CD14-positive monocyte (primary cell): ENCODE measurements around the gene ATP2C2. TPM values are rescaled to one million over a fixed set of nuclear protein-coding genes. Genes with fewer than 3 reads are reported as not detected.

Experiments used
- DNase-seq, 3 donors: peaks; one replicate each; pipeline ENCODE4 v3.0.0-alpha.2; 2011 to 2022
- H2AFZ ChIP-seq: 2 replicates; pipeline ENCODE4 v1.6.0; 2012; ENCODE audit warnings: mild to moderate bottlenecking, low read depth, low read length, inconsistent platforms; ENCODE audit not compliant: insufficient read depth, poor library complexity, severe bottlenecking
- H3K27ac ChIP-seq, 2 donors: 1 replicate in 1 of 2; 2 replicates in 1 of 2; pipeline ENCODE4 v1.5.1; 2012 to 2013; ENCODE audit warnings: low read length in 2 of 2, control low read depth in 1 of 2, inconsistent platforms in 1 of 2, low read depth in 1 of 2, mild to moderate bottlenecking in 1 of 2
- H3K27me3 ChIP-seq, 2 donors: one replicate each; pipeline versions ENCODE4 v1.6.0 to v1.6.1; 2011 to 2013; ENCODE audit warnings: low read length in 2 of 2; ENCODE audit not compliant: control insufficient read depth in 2 of 2, insufficient read depth in 2 of 2
- H3K36me3 ChIP-seq, 2 donors: replicated peaks in 1 of 2; 1 replicate in 1 of 2; 2 replicates in 1 of 2; pipeline versions ENCODE4 v1.5.1 to v1.6.1; 2012 to 2013; ENCODE audit warnings: low read length in 2 of 2, control low read depth in 1 of 2, inconsistent platforms in 1 of 2, mild to moderate bottlenecking in 1 of 2; ENCODE audit not compliant: insufficient read depth in 2 of 2, control insufficient read depth in 1 of 2
- H3K4me1 ChIP-seq, 2 donors: 1 replicate in 1 of 2; 2 replicates in 1 of 2; pipeline versions ENCODE4 v1.5.1 to v1.6.1; 2012 to 2013; ENCODE audit warnings: low read length in 2 of 2, control low read depth in 1 of 2, inconsistent platforms in 1 of 2, mild to moderate bottlenecking in 1 of 2, moderate library complexity in 1 of 2; ENCODE audit not compliant: insufficient read depth in 2 of 2, control insufficient read depth in 1 of 2
- H3K4me2 ChIP-seq: replicated peaks from 2 replicates; pipeline ENCODE3; 2012; ENCODE audit warnings: low read length, moderate library complexity, mild to moderate bottlenecking; ENCODE audit not compliant: poor library complexity, severe bottlenecking; ENCODE audit errors: extremely low read depth
- H3K4me3 ChIP-seq, 3 experiments: fragments of 200-600 bp in 1 of 3; sonication (generic) in 1 of 3; replicated peaks in 1 of 3; 1 replicate in 2 of 3; 2 replicates in 1 of 3; pipeline ENCODE4 v1.5.1; 2011 to 2013; ENCODE audit warnings: low read length in 3 of 3, mild to moderate bottlenecking in 3 of 3, control low read depth in 2 of 3, low read depth in 2 of 3, inconsistent platforms in 1 of 3, moderate library complexity in 1 of 3
- H3K79me2 ChIP-seq: 2 replicates; pipeline ENCODE4 v1.6.0; 2012; ENCODE audit warnings: mild to moderate bottlenecking, control low read depth, inconsistent platforms, low read length, moderate library complexity; ENCODE audit not compliant: insufficient read depth
- H3K9ac ChIP-seq: 2 replicates; pipeline ENCODE4 v1.6.0; 2017; ENCODE audit warnings: low read length, mild to moderate bottlenecking; ENCODE audit not compliant: insufficient read depth, poor library complexity, severe bottlenecking
- H3K9me3 ChIP-seq, 2 donors: replicated peaks in 1 of 2; 1 replicate in 1 of 2; 2 replicates in 1 of 2; pipeline versions ENCODE4 v1.5.1 to v1.6.1; 2012 to 2013; ENCODE audit warnings: low read length in 2 of 2, control low read depth in 1 of 2; ENCODE audit not compliant: control insufficient read depth in 1 of 2, insufficient read depth in 1 of 2
- H4K20me1 ChIP-seq: 2 replicates; pipeline ENCODE4 v1.6.0; 2012; ENCODE audit warnings: mild to moderate bottlenecking, low read length, control low read depth, moderate library complexity; ENCODE audit not compliant: insufficient read depth
- H3K27ac Mint-ChIP-seq, 7 donors: one replicate each; pipeline ENCODE4 v1.8.0; 2020; ENCODE audit warnings: mild to moderate bottlenecking in 7 of 7, mixed read lengths in 7 of 7, moderate library complexity in 6 of 7, inconsistent platforms in 2 of 7
- H3K27me3 Mint-ChIP-seq, 3 donors: one replicate each; pipeline ENCODE4 v1.8.0; 2021 to 2022; ENCODE audit warnings: low read depth in 3 of 3, mild to moderate bottlenecking in 3 of 3, mixed read lengths in 3 of 3, moderate library complexity in 3 of 3, inconsistent platforms in 1 of 3
- H3K36me3 Mint-ChIP-seq, 2 donors: one replicate each; pipeline ENCODE4 v1.8.0; 2020; ENCODE audit warnings: mixed read lengths in 2 of 2, inconsistent platforms in 1 of 2, mild to moderate bottlenecking in 1 of 2
- H3K4me1 Mint-ChIP-seq: one replicate; pipeline ENCODE4 v1.8.0; 2020; ENCODE audit warnings: mild to moderate bottlenecking, mixed read lengths
- H3K4me3 Mint-ChIP-seq, 2 donors: one replicate each; pipeline ENCODE4 v1.8.0; 2020; ENCODE audit warnings: mild to moderate bottlenecking in 2 of 2, mixed read lengths in 2 of 2, moderate library complexity in 1 of 2
- H3K9me3 Mint-ChIP-seq, 7 donors: one replicate each; pipeline ENCODE4 v1.8.0; 2020 to 2022; ENCODE audit warnings: mixed read lengths in 7 of 7, mild to moderate bottlenecking in 6 of 7, moderate library complexity in 6 of 7, inconsistent platforms in 2 of 7
- CTCF ChIP-seq: fragments of 200-600 bp; IDR thresholded peaks from one replicate; pipeline ENCODE4 v1.8.0; 2022; ENCODE audit warnings: antibody characterized with exemption, mild to moderate bottlenecking
- WGBS: methylation state at CpG from one replicate; pipeline ENCODE4 v1.1.5; 2013; ENCODE audit warnings: missing lambda C conversion rate; ENCODE audit not compliant: insufficient coverage; 5-methylcytosine and 5-hydroxymethylcytosine counted together
- intact Hi-C, 2 donors: fragments of 100-400 bp; cut with micrococcal nuclease; formaldehyde crosslinking; loops; one replicate each; pipeline versions ENCODE4 v1.15.0 to v1.15.1; 2023
- polyA plus RNA-seq, 3 donors: library from polyadenylated mRNA; depleted of rRNA in 1 of 3; unstranded in 2 of 3; stranded (reverse) in 1 of 3; fragments of 300-500 nt in 2 of 3; fragments of >200 nt in 1 of 3; fragmentation: Illumina TruSeq in 2 of 3; gene quantifications; 1 replicate in 2 of 3; 2 replicates in 1 of 3; pipeline ENCODE4 v1.2.3, GENCODE V29; 2012 to 2021

ATP2C2 gene
- polyA plus RNA-seq, 3 donors = 0.05 TPM; not detected in 2

GRCh38 chr16:84461029-84461412, 92.7 kb downstream of the ATP2C2 start:
- DNase-seq = no peak
- peaks cover 0 to 7% (median 0%) of the 10 kb centered on the region in 7 donors for H3K9me3 Mint-ChIP-seq
- H3K4me2 ChIP-seq = no peak overlapping the region
- H3K27ac Mint-ChIP-seq = no peak overlapping the region
- no peaks in the 10 kb centered on the region for H3K9me3 ChIP-seq
- H3K4me3 ChIP-seq = no peak overlapping the region
- intact Hi-C loops = no loop called here
- no peak overlapping the region for H3K9ac ChIP-seq
- no peaks in the 10 kb centered on the region for H3K79me2 ChIP-seq
- no peaks in the 10 kb centered on the region for H3K4me1 Mint-ChIP-seq
- H4K20me1 ChIP-seq = no peaks in the 10 kb centered on the region
- no peak overlapping the region for H3K27ac ChIP-seq
- H3K27me3 ChIP-seq = no peaks in the 10 kb centered on the region
- H3K4me1 ChIP-seq = no peaks in the 10 kb centered on the region
- H3K4me3 Mint-ChIP-seq = no peak overlapping the region
- peaks cover 0 to 6% (median 0%) of the 10 kb centered on the region in 3 donors for H3K27me3 Mint-ChIP-seq
- 95% methylated on average over 6 of the region's 8 CpGs for WGBS
- TF ChIP-seq CTCF = no peak
- no peaks in the 10 kb centered on the region for H3K36me3 ChIP-seq
- H3K36me3 Mint-ChIP-seq = peaks cover 0 to 2% of the 10 kb centered on the region in 2 donors
- no peak overlapping the region for H2AFZ ChIP-seq

- WGBS = 94% methylated on average over 30 of the region's 30 CpGs
- peaks cover 0 to 6% (median 0%) of the 10 kb centered on the region in 3 donors for H3K27me3 Mint-ChIP-seq
These were observed 93.3 kb downstream of the ATP2C2 start for GRCh38 chr16:84461413-84462295.

More at GRCh38 chr16:84461413-84462295, 93.3 kb downstream of the ATP2C2 start:
- no peak overlapping the region for H3K4me3 ChIP-seq
- no peak for TF ChIP-seq CTCF
- H3K79me2 ChIP-seq = no peaks in the 10 kb centered on the region
- H3K27ac ChIP-seq = no peak overlapping the region
- peak overlapping the region in 1 of 7 donors; percentile 62 for H3K27ac Mint-ChIP-seq
- intact Hi-C loops = no loop called here
- H2AFZ ChIP-seq = no peak overlapping the region
- peaks cover 0 to 3% of the 10 kb centered on the region in 2 donors for H3K36me3 Mint-ChIP-seq
- H3K9me3 Mint-ChIP-seq = peaks cover 0 to 9% (median 5%) of the 10 kb centered on the region in 7 donors
- no peak overlapping the region for H3K9ac ChIP-seq
- H3K4me1 ChIP-seq = no peaks in the 10 kb centered on the region
- H3K4me3 Mint-ChIP-seq = no peak overlapping the region
- H3K4me2 ChIP-seq = no peak overlapping the region
- no peaks in the 10 kb centered on the region for H3K4me1 Mint-ChIP-seq
- no peaks in the 10 kb centered on the region for H3K36me3 ChIP-seq
- peaks cover 0 to 5% of the 10 kb centered on the region in 2 donors for H3K9me3 ChIP-seq
- no peaks in the 10 kb centered on the region for H4K20me1 ChIP-seq
- DNase-seq = no peak
- H3K27me3 ChIP-seq = no peaks in the 10 kb centered on the region
